A549 treated with ZK216348 at 1 μM for 4 hours (cell line): ENCODE measurements around the gene RXYLT1. TPM values are rescaled to one million over a fixed set of nuclear protein-coding genes. Genes with fewer than 3 reads are reported as not detected.

Experiments used
- total RNA-seq: library from RNA; stranded (reverse); fragments of 200-300 nt; extraction: Qiagen RNA extraction; gene quantifications from 5 replicates; pipeline ENCODE4 v1.2.3, GENCODE V29; 2022; ENCODE audit warnings: low read depth

Gene RXYLT1
- total RNA-seq = 24.3 to 28.0 TPM (median 27.6 TPM) in 5 replicates

GRCh38 chr12:63779498-63780481 lies at the start of gene RXYLT1:
TSS of gene RXYLT1 (plus strand) at chr12:63779909. CDS start at chr12:63779961, 52 bp downstream.

DNA sequence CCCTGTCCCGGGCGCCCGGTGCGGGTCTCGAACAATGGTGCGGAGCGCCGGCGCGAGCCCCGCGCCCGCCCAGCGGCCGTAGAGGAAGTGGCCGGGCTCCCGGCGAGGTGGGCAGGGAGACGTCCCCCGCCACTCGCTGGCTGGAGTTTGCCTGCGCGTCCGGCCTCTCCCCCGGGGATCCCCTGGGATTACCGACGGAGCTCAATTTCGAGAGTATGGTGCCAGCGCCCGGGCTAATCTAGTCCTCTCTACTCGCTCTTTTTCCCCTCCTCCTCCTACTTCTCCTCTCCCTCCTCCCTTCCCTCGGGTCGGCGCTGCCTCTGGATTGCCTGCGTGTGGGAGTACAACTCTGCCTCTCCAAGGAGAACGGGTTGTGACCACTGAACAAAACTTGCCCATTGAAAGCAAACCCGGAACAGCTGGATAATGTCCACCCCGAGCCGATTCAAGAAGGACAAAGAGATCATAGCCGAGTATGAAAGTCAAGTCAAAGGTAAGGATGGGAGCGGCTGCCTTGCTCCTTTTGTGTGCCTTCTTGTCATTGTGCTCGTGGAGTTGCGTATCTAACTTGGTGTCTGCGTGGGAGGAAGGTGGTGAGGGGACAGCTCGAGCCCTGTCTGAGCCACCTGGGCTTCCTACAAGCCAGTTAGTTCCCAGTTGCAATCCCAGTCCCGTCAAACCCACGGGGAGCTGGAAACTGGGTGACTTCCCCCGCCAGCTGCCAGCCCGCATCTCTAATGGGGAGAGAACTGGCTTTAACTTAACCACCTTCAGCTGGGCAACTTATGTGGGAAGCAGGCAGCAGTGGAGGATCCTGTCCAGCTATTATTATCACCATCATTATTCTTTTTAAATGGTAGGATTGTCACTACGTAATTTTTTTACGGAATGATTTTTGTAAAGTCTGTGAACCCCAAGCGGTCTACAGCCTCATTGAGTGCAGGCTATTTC lies 65.0 kb downstream of the RXYLT1 start, which contains the start of gene SRGAP1:
TSS of gene SRGAP1 (plus strand) at position 310 of the 951 bp plus-strand sequence. CDS start at position 427, 117 bp downstream.

Other genes starting within 250 kb of the RXYLT1 start
- 1.3 to 3.3 TPM (median 2.6 TPM) in 5 replicates for gene DPY19L2, start 111.4 kb upstream of the RXYLT1 start, total RNA-seq
- 9.0 to 15.1 TPM (median 10.9 TPM) in 5 replicates for gene SRGAP1, start 64.8 kb downstream of the RXYLT1 start, total RNA-seq